Adrenal gland (tissue), 12 donors: ENCODE data around the gene FAM53B. TPM values are rescaled to one million over a fixed set of nuclear protein-coding genes. Genes with fewer than 3 reads are reported as not detected.

Source experiments
- DNase-seq, 7 donors: peaks; one replicate each; pipeline ENCODE4 v3.0.0-alpha.2; 2019 to 2020
- H3K27ac ChIP-seq, 5 donors: fragments of 200-600 bp; sonication (generic) in 4 of 5; 1 replicate in 3 of 5; 2 replicates in 2 of 5; pipeline versions ENCODE4 v1.5.1 to v1.8.0; 2016 to 2020; ENCODE audit warnings: mild to moderate bottlenecking in 1 of 5
- H3K27me3 ChIP-seq: fragments of 200-600 bp; 2 replicates; pipeline ENCODE4 v1.8.0; 2021
- H3K36me3 ChIP-seq, 2 donors: fragments of 200-600 bp; replicated peaks in 1 of 2; 1 replicate in 1 of 2; 2 replicates in 1 of 2; pipeline versions ENCODE4 v1.5.1 to v1.8.0; 2018 to 2022
- H3K4me1 ChIP-seq, 2 donors: fragments of 200-600 bp; replicated peaks in 1 of 2; 1 replicate in 1 of 2; 2 replicates in 1 of 2; pipeline versions ENCODE4 v1.5.1 to v1.8.0; 2018 to 2021
- H3K4me3 ChIP-seq, 4 donors: fragments of 200-600 bp; sonication (generic) in 3 of 4; one replicate each; pipeline ENCODE4 v1.5.1; 2016 to 2018
- H3K9me3 ChIP-seq, 3 donors: fragments of 200-600 bp; sonication (generic) in 1 of 3; replicated peaks in 1 of 3; 1 replicate in 2 of 3; 2 replicates in 1 of 3; pipeline versions ENCODE4 v1.5.1 to v1.8.0; 2016 to 2021
- CTCF ChIP-seq, 6 experiments: fragments of 450-650 bp in 4 of 6; fragments of 200-600 bp in 2 of 6; sonication (generic) in 1 of 6; IDR thresholded peaks; 1 replicate in 5 of 6; 2 replicates in 1 of 6; pipeline versions ENCODE4 v1.5.1 to v1.8.0; 2016 to 2021; ENCODE audit warnings: antibody characterized with exemption in 6 of 6, mild to moderate bottlenecking in 2 of 6, moderate library complexity in 1 of 6
- POLR2A ChIP-seq, 2 donors: fragments of 450-650 bp; IDR thresholded peaks; one replicate each; pipeline ENCODE4 v1.6.1; 2017; ENCODE audit warnings: antibody characterized with exemption in 2 of 2, mild to moderate bottlenecking in 2 of 2, moderate library complexity in 1 of 2
- WGBS, 4 donors: extraction: QIAGEN DNeasy Blood & Tissue Kit in 2 of 4; methylation state at CpG; one replicate each; pipeline versions ENCODE4 v1.1.5 to v1.1.7; 2013 to 2017; 5-methylcytosine and 5-hydroxymethylcytosine counted together
- intact Hi-C, 2 donors: fragments of 100-400 bp; cut with DNase I; formaldehyde crosslinking; loops; one replicate each; pipeline versions ENCODE4 v1.14.1 to v1.15.0; 2022 to 2023
- polyA plus RNA-seq, 3 donors: library from polyadenylated mRNA; stranded (reverse); fragments of 200-250 nt in 2 of 3; fragments of 350-450 nt in 1 of 3; fragmentation: Illumina TruSeq in 1 of 3; extraction: RNeasy Lipid Tissue Mini Kit (QIAGEN cat#74804) in 1 of 3; gene quantifications; one replicate each; pipeline ENCODE4 v1.2.3, GENCODE V29; 2013 to 2014
- total RNA-seq, 9 donors: library from RNA; depleted of rRNA in 4 of 9; stranded (reverse); fragments of >200 nt in 4 of 9; fragments of 120-200 nt in 1 of 9; fragmentation: NEBNext Ultra II Directional in 1 of 9; extraction: Animal tissue kit (Norgen Biotek cat#: 25700) in 1 of 9; gene quantifications; one replicate each; pipeline versions ENCODE4 v1.1.0 to v1.2.4, GENCODE V29; 2013 to 2023
- donor health status: healthy with polysubstance abuse.
- donor health status: Bipolar disorder and iron deficiency.
- donor health status: DM: yes; HTN: yes; CAD: no.
- donor health status: DM: no; HTN: no; CAD: no.
- donor health status: DM: no; HTN: no; CAD: no.
- donor health status: DM: yes; HTN: yes; CAD: no.

The FAM53B gene
- total and polyA plus RNA-seq, 12 donors, result 15.1 to 90.9 (median 65.5) TPM

GRCh38 chr10:124605481-124605855 lies 138.7 kb downstream of the FAM53B start:
- Histone ChIP-seq H3K27ac (peak overlapping the region in 1 of 5 donors; percentile 81), H3K4me1 (peaks cover 8 to 13% of the 10 kb centered on the region in 2 donors), H3K27me3 (no peaks in the 10 kb centered on the region), H3K9me3 (no peaks in the 10 kb centered on the region), H3K4me3 (no peak overlapping the region), H3K36me3 (no peaks in the 10 kb centered on the region)
- intact Hi-C loops, result no loop called here
- 86 to 96% (median 92%) methylated on average over 5 of the region's 5 CpGs for WGBS, 4 donors
- no peak for DNase-seq
- TF ChIP-seq CTCF (IDR thresholded peaks at IDR 0.05) (no peak), POLR2A (IDR thresholded peaks at IDR 0.05) (no peak)

GRCh38 chr10:124605001-124605370 lies 139.2 kb downstream of the FAM53B start:
- Histone ChIP-seq H3K27me3 (no peaks in the 10 kb centered on the region), H3K4me1 (peaks cover 8 to 13% of the 10 kb centered on the region in 2 donors), H3K36me3 (no peaks in the 10 kb centered on the region), H3K9me3 (no peaks in the 10 kb centered on the region), H3K4me3 (no peak overlapping the region), H3K27ac (peak overlapping the region in 2 of 5 donors; percentile 78 to 81)
- TF ChIP-seq POLR2A (IDR thresholded peaks at IDR 0.05) (no peak), CTCF (IDR thresholded peaks at IDR 0.05) (no peak)
- no peak for DNase-seq
- intact Hi-C loops, result no loop called here
- 61 to 82% (median 66%) methylated on average over 7 to 8 of the region's 8 CpGs for WGBS, 4 donors

- no peaks in the 10 kb centered on the region for H3K36me3 ChIP-seq
- TF ChIP-seq POLR2A (IDR thresholded peaks at IDR 0.05), result no peak
- no peak for TF ChIP-seq CTCF (IDR thresholded peaks at IDR 0.05)
- no peaks in the 10 kb centered on the region for H3K27me3 ChIP-seq
- H3K4me1 ChIP-seq, result peaks cover 8 to 13% of the 10 kb centered on the region in 2 donors
- H3K4me3 ChIP-seq, result no peak overlapping the region
- no peaks in the 10 kb centered on the region for H3K9me3 ChIP-seq
- peak overlapping the region in 3 of 5 donors; percentile 26 to 81 (median 78) for H3K27ac ChIP-seq
- WGBS, 4 donors, result 45 to 64% (median 61%) methylated on average over 11 to 22 of the region's 22 CpGs
- DNase-seq, result peak; percentile 58 to 88 (median 80)
- intact Hi-C loops, result no loop called here
Observed at GRCh38 chr10:124604214-124605000, 139.8 kb downstream of the FAM53B start.

GRCh38 chr10:124603376-124604213 lies 140.6 kb downstream of the FAM53B start:
- intact Hi-C loops, result no loop called here
- peak overlapping the region in 3 of 5 donors; percentile 26 to 81 (median 78) for H3K27ac ChIP-seq
- no peak overlapping the region for H3K4me3 ChIP-seq
- 87 to 98% (median 89%) methylated on average over 10 to 18 of the region's 18 CpGs for WGBS, 4 donors
- TF ChIP-seq CTCF (IDR thresholded peaks at IDR 0.05), result no peak
- TF ChIP-seq POLR2A (IDR thresholded peaks at IDR 0.05), result no peak
- no peaks in the 10 kb centered on the region for H3K27me3 ChIP-seq
- H3K4me1 ChIP-seq, result peaks cover 8 to 13% of the 10 kb centered on the region in 2 donors
- H3K9me3 ChIP-seq, result no peaks in the 10 kb centered on the region
- no peaks in the 10 kb centered on the region for H3K36me3 ChIP-seq
- DNase-seq, result peak in 1 of 7 donors; percentile 16
